Peyer's patch (tissue), 4 donors: ENCODE results near the gene GYPC. TPM values are rescaled to one million over a fixed set of nuclear protein-coding genes. Genes with fewer than 3 reads are reported as not detected.

ENCODE experiments used
- DNase-seq, 3 donors: peaks; one replicate each; pipeline ENCODE4 v3.0.0-alpha.2; 2017 to 2019
- H3K27ac ChIP-seq, 4 donors: fragments of 200-600 bp; sonication (generic); one replicate each; pipeline ENCODE4 v1.5.1; 2016 to 2019
- H3K27me3 ChIP-seq, 2 donors: fragments of 200-600 bp; sonication (generic); one replicate each; pipeline ENCODE4 v1.5.1; 2019
- H3K36me3 ChIP-seq, 3 donors: fragments of 200-600 bp; sonication (generic); one replicate each; pipeline ENCODE4 v1.5.1; 2016 to 2019
- H3K4me1 ChIP-seq, 4 donors: fragments of 200-600 bp; sonication (generic); one replicate each; pipeline ENCODE4 v1.5.1; 2016 to 2019
- H3K4me3 ChIP-seq, 4 donors: fragments of 200-600 bp; sonication (generic); 1 replicate in 3 of 4; 2 replicates in 1 of 4; pipeline ENCODE4 v1.5.1; 2016 to 2019; ENCODE audit warnings: mild to moderate bottlenecking in 1 of 4
- H3K9me3 ChIP-seq, 4 donors: fragments of 200-600 bp; sonication (generic); one replicate each; pipeline ENCODE4 v1.5.1; 2016 to 2019; ENCODE audit warnings: mild to moderate bottlenecking in 1 of 4
- CTCF ChIP-seq, 6 experiments: fragments of 450-650 bp in 4 of 6; fragments of 200-600 bp in 2 of 6; sonication (generic) in 1 of 6; IDR thresholded peaks; one replicate each; pipeline ENCODE4 v1.5.1; 2017 to 2019; ENCODE audit warnings: antibody characterized with exemption in 6 of 6, mild to moderate bottlenecking in 3 of 6, moderate library complexity in 1 of 6
- POLR2A ChIP-seq, 2 donors: fragments of 450-650 bp; IDR thresholded peaks; one replicate each; pipeline ENCODE4 v1.5.1; 2017; ENCODE audit warnings: antibody characterized with exemption in 2 of 2, mild to moderate bottlenecking in 2 of 2, moderate library complexity in 2 of 2
- total RNA-seq, 4 donors: library from RNA; depleted of rRNA; stranded (reverse); fragments of >200 nt; gene quantifications; one replicate each; pipeline ENCODE4 v1.1.0, GENCODE V29; 2016

GYPC gene
- total RNA-seq, 4 donors from 2014 or later: 17.4 to 78.4 (median 19.7) TPM

- no peak for TF ChIP-seq POLR2A (IDR thresholded peaks at IDR 0.05)
- TF ChIP-seq CTCF (IDR thresholded peaks at IDR 0.05): no peak
- H3K4me1 ChIP-seq: peaks cover 0 to 29% (median 14%) of the 10 kb centered on the region in 4 donors
- H3K27ac ChIP-seq: peak overlapping the region; percentile 89 to 97 (median 92)
- H3K4me3 ChIP-seq: peak overlapping the region; percentile 64 to 94 (median 70)
- no peaks in the 10 kb centered on the region for H3K36me3 ChIP-seq
- peak; percentile 72 to 93 (median 84) for DNase-seq
- no peaks in the 10 kb centered on the region for H3K9me3 ChIP-seq
- no peaks in the 10 kb centered on the region for H3K27me3 ChIP-seq
These were observed 1.8 kb downstream of the GYPC start for GRCh38 chr2:126657636-126658318.

- peak overlapping the region in 2 of 4 donors; percentile 30 to 75 for H3K4me3 ChIP-seq
- H3K36me3 ChIP-seq: no peaks in the 10 kb centered on the region
- no peaks in the 10 kb centered on the region for H3K27me3 ChIP-seq
- H3K27ac ChIP-seq: peak overlapping the region; percentile 89 to 97 (median 92)
- H3K4me1 ChIP-seq: peaks cover 0 to 33% (median 15%) of the 10 kb centered on the region in 4 donors
- no peak for TF ChIP-seq CTCF (IDR thresholded peaks at IDR 0.05)
- no peak for TF ChIP-seq POLR2A (IDR thresholded peaks at IDR 0.05)
- no peaks in the 10 kb centered on the region for H3K9me3 ChIP-seq
- DNase-seq: no peak
These were observed 2.5 kb downstream of the GYPC start for GRCh38 chr2:126658319-126658904.

GRCh38 chr2:126658905-126659561 lies 3.1 kb downstream of the GYPC start:
- Histone ChIP-seq H3K27ac (peak overlapping the region; percentile 89 to 97 (median 92)), H3K4me1 (peaks cover 0 to 36% (median 18%) of the 10 kb centered on the region in 4 donors), H3K27me3 (no peaks in the 10 kb centered on the region), H3K4me3 (peak overlapping the region in 1 of 4 donors; percentile 11), H3K36me3 (no peaks in the 10 kb centered on the region), H3K9me3 (no peaks in the 10 kb centered on the region)
- TF ChIP-seq CTCF (IDR thresholded peaks at IDR 0.05) (no peak), POLR2A (IDR thresholded peaks at IDR 0.05) (no peak)
- peak in 2 of 3 donors; percentile 80 to 90 for DNase-seq

GRCh38 chr2:126659562-126660467 lies 3.9 kb downstream of the GYPC start:
- peak overlapping the region in 1 of 4 donors; percentile 11 for H3K4me3 ChIP-seq
- peaks cover 0 to 36% (median 18%) of the 10 kb centered on the region in 4 donors for H3K4me1 ChIP-seq
- TF ChIP-seq CTCF (IDR thresholded peaks at IDR 0.05) (no peak), POLR2A (IDR thresholded peaks at IDR 0.05) (no peak)
- H3K27me3 ChIP-seq: no peaks in the 10 kb centered on the region
- H3K36me3 ChIP-seq: no peaks in the 10 kb centered on the region
- peak overlapping the region; percentile 89 to 97 (median 92) for H3K27ac ChIP-seq
- no peak for DNase-seq
- H3K9me3 ChIP-seq: no peaks in the 10 kb centered on the region

- Histone ChIP-seq H3K36me3 (no peaks in the 10 kb centered on the region), H3K4me1 (peaks cover 0 to 38% (median 16%) of the 10 kb centered on the region in 4 donors), H3K27ac (peak overlapping the region in 2 of 4 donors; percentile 23 to 62), H3K9me3 (no peaks in the 10 kb centered on the region), H3K27me3 (no peaks in the 10 kb centered on the region), H3K4me3 (no peak overlapping the region)
- DNase-seq: no peak
- no peak for TF ChIP-seq CTCF (IDR thresholded peaks at IDR 0.05)
- TF ChIP-seq POLR2A (IDR thresholded peaks at IDR 0.05): no peak
These were observed 5.0 kb downstream of the GYPC start for GRCh38 chr2:126660971-126661370.
